Stimulated activated CD8-positive, alpha-beta memory T cell treated with anti-CD3 and anti-CD28 coated beads, Interleukin-4, amount 100 ng/mL, for 4 hours (primary cell): ENCODE results near the gene BLVRA.
"Not testable (repeated sequence)": the region's sequence is repeated elsewhere in the genome, so short reads cannot be mapped to it uniquely, and the experiment has no call there.

ENCODE experiments used
- DNase-seq, 2 donors: peaks; one replicate each; pipeline ENCODE4 v3.0.0-alpha.2; 2020; ENCODE audit warnings: low read depth in 2 of 2, low spot score in 1 of 2

BLVRA gene

DNA sequence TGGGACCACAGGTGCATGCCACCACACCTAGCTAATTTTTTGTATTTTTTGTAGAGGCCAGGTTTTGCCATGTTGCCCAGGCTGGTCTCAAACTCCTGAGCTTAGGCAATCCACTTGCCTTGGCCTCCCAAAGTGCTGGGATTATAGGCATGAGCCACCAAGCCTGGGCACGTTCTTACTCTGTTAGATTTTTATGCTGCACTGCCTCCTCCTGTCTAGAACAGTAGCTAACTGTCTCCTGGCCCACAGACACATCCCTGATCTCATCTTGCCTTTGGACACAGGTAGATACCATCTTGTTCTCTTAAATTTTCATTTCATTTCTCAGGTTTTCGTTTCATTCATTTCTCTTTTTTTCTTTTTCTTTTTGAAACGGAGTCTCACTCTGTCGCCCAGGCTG is 41.1 kb downstream of the BLVRA start:
- DNase-seq: no peak

DNA sequence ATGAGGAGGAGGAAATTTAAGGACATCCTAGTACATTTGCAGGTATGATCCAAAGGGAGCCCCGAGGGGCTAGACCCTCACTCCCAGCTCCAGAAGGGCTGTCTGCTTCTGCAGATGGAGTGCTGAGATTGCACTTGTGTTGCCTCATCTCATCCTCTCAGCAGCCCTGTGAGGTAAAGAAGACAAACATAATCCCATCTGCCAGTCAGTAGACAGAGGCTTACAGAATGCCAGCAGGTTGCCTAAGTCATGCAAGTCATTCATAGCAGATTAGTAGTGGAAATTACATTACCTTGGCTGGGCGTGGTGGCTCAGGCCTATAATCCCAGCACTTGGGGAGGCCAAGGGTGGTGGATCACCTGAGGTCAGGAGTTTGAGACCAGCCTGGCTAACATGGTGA is 45.4 kb downstream of the BLVRA start:
- no peak for DNase-seq

GRCh38 chr7:43808410-43808809 is 49.9 kb downstream of the BLVRA start:
- no peak for DNase-seq

GRCh38 chr7:43810195-43810941 is 51.9 kb downstream of the BLVRA start:
- DNase-seq: peak in 1 of 2 donors; percentile 7

GRCh38 chr7:43815373-43815772 is 56.9 kb downstream of the BLVRA start:
- no peak for DNase-seq

DNA sequence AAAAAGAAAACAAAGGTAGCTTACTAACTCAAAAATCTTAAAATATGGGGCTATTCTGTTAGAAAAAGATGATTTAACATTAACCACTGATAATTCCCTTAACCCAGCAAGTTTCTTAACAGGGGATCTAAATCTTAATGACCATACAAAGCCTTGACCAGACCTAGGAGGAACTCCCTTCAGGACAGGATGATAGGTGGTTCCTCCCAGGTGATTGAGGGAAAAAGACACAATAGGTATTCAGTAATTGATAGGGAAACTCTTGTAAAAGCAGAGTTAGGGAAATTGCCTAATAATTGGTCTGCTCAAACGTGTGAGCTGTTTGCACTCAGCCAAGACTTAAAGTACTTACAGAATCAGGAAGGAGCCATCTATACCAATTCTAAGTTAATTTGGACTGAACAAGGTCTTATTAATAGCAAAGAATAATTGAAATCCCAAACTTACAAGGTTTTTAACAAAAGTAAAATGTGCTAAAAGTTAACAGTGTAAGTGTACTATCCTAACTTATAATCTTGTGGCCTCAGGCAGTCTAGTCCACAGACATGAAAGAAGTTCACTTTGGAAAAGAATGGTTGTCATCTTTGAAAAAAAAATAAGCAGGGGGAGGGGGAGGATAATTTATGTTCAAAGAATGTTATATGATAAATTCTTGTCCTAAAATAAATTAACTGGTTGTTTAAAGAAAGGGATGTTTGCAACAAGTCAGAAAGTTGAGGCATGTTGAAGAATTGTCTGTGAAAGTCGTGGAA is 57.7 kb downstream of the BLVRA start:
- DNase-seq: not testable (repeated sequence)

DNA sequence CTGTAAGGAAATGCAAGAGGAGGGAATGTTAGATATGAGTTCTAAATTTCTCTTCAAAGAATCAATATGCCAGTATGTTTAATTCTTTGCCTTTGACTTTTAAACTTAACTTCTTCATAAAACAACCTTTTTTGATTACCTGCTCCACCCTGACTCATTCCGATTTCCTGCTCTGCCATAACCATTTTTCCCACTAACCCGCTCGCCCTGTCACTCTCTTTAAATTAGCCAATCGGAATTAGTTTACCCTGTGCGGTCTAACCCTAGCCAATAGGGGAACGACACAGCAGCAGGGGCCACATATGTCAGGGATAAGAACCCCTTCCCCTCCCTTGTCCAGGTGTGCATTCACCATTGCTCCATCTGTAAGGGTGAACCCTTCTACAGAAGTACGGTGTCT is 64.9 kb downstream of the BLVRA start:
- DNase-seq: not testable (repeated sequence)

DNA sequence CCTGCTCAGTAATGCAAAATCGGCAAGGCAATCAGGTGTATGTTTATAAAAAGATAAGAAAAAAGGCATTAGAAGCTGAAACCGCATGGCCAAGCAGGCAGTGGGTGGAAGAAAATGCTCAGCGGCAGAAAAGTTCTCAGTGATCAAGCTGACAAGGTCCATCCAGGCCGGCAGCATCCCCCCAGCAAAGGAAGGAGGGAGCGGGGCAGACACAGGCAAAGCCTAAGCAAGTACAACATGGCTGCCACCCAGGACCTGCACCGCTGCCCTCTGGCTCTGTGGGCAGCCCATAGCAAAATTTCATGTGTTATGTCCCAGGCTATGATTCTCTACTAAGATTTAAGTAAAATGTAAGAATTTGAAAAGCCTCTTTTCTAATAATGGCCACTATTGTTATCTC is 65.5 kb downstream of the BLVRA start:
- no peak for DNase-seq

- DNase-seq: not testable (repeated sequence)
Observed at GRCh38 chr7:43824513-43824912, 66.0 kb downstream of the BLVRA start.

- no peak for DNase-seq
Observed at GRCh38 chr7:43824963-43825362, 66.5 kb downstream of the BLVRA start.

- no peak for DNase-seq
Observed at GRCh38 chr7:43825391-43825808, 66.9 kb downstream of the BLVRA start.

- DNase-seq: not testable (repeated sequence)
Observed at GRCh38 chr7:43830917-43831316, 72.4 kb downstream of the BLVRA start.

DNA sequence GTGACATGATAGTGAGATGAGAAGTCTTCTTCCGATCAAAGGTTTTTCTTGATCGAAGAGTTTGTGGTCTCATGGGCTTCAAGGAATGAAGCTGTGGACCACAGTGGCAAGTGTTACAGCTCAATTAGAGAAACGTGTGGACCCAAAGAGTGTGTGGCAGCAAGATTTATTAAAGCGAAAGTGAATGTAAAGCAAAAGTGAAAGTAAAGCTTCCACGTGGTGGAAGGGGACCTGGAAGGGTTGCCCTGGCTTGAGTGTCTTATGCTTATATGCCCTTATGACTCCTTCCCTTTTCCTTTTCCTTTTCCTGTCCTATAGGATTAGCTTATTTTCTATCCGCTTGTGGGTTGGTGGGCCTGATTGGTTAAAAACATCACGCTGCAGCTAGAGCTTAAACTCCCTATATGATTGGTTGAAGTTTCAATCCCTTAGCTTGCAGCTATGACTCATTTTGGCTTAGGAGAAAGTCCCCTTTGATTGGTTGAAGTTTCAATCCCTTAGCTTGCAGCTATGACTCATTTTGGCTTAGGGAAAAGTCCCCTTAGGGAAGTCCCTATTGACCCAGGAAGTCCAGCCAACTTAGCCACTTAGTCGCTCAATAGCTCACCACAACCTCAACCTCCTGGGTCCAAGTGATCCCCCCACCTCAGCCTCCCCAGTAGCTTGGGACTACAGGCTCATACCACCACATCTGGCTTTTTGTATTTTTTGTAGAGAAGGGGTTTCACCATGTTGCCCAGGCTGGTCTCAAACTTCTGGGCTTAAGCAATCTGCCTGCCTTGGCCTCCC is 76.2 kb downstream of the BLVRA start:
- peak in 1 of 2 donors; percentile 12 for DNase-seq

DNA sequence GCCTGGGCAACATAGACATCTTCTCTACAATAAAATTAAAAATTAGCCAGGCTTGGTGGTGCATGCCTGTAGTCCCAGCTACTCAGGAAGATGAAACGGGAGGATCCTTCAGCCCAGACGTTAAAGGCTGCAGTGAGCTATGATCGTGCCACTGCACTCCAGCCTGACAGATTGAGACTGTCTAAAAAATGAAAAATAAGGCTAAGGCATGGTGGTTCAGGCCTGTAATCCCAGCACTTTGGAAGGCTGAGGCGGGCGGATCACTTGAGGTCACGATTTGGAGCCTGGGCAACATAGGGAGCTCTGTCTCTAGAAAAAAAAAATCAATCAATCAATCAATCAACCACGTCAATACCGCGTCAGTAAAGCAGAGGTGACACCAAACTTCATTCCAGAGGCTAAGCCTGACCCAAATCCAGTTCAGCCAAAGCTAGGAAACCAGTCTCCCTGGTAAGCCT is 79.8 kb downstream of the BLVRA start:
- DNase-seq: no peak

- no peak for DNase-seq
Observed at GRCh38 chr7:43843296-43843695, 84.8 kb downstream of the BLVRA start.

DNA sequence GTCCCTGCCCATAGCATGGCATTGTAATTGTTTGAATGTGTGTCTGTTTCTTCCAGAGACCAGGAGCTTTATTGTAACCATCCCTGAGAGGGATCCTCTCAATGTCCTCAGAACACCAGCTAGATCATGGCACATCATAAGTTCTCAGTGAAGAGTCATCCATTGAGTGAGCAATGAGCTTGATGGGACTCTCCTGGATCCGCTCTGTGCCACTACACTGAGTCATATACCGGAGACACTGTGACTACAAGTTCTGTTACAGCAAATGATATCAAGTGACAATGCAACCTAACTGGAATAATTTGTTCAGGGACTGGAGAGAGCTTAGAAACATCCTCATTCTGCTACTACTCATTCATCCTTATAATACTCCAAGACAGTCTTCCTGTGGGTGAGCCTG is 85.8 kb downstream of the BLVRA start:
- no peak for DNase-seq

GRCh38 chr7:43844662-43845061 is 86.2 kb downstream of the BLVRA start:
- no peak for DNase-seq

DNA sequence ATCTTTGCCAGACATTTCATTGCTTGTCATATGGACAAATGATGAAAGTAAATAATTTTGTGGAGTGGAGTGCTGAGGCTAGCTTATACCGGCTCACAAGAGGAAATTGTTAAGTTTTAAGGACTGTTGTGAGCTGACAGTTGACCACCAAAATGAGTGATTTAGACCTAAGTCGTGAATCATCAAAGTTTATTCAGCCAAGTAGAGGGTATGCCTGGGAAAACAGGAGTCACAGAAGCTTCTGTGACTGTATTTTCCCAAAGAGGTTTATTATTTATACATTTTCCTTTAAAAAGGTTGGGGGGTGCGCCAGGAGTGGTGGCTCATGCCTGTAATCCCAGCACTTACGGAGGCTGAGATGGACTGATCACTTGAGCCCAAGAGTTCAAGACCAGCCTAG is 89.0 kb downstream of the BLVRA start:
- DNase-seq: no peak

GRCh38 chr7:43849047-43849446 is 90.6 kb downstream of the BLVRA start:
- no peak for DNase-seq

DNA sequence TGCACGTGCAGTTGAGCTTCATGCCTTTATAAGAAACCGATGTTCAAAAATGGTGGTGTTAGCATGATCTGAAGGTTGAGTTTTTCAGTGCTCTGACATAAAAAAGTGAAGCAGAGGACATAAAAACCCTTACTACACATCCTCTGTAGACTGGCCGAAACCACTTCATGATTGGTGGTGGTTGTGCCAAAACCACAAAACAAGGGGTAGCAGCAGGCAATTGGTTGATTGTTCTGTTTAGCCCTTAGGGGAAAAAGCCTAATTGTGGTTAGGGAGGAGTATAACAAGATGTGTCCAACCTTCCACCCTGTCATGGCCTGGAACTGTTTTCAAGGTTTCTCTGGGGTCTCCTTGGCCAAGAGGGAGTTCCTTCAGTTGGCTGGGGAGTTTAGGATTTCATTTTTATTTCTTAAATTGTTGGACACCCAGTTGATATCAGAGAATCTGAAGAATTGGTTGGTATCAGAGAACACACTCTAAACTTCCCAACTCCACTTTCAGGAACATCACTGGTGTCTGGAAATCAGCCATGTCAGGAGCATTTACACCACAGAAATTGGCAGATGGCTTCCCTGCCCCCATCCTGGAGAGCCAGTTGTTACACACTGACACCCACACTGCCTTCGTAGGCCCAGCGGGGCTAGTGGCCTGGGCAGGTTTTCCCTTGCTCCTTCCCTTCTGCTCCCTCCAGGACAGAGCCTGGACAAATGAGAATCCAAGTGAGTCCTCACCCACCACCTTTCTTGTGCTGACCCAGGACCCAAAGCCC is 92.1 kb downstream of the BLVRA start:
- DNase-seq: no peak

DNA sequence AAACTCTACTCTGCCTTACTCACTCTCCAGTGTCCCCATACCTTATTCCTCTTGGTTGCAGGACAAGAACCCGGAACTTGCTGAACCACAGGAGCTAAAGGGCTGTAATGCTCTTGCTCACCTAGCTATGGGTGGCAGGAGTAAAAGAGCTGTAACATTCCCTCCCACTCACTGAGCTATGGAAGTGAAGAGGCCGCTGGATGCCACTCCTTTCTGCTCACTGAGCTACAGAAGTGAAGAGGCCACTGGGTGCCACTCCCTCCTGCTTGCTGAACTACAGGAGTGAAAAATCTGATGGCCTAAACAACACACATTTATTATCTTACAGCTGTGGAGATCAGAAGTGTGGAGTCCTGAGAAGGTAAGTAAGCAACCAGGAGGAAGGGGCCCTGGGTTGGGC is 93.3 kb downstream of the BLVRA start:
- DNase-seq: no peak
